K562 (cell line): ENCODE data around the gene TUT4. TPM values are rescaled to one million over a fixed set of nuclear protein-coding genes. Genes with fewer than 3 reads are reported as not detected.
A peak's percentile ranks its signal among the peaks of the same experiment; 100 is the strongest.

Source experiments
- BHLHE40 ChIP-seq: IDR thresholded peaks from 2 replicates; pipeline ENCODE4 v1.6.1; 2011; ENCODE audit warnings: low read length, improper control_type of control experiment
- BRCA1 ChIP-seq, 2 experiments: fragments of 450-650 bp in 1 of 2; sonication (generic) in 1 of 2; formaldehyde crosslinking in 1 of 2; IDR thresholded peaks; 2 replicates each; pipeline versions ENCODE4 v1.5.0 to v1.6.1; 2017 to 2020; ENCODE audit warnings: mild to moderate bottlenecking in 1 of 2, missing genetic modification reagents in 1 of 2
- DIDO1 ChIP-seq: fragments of 450-650 bp; IDR thresholded peaks from 2 replicates; pipeline ENCODE4 v1.6.1; 2016; ENCODE audit warnings: low read depth, missing biosample characterization, missing genetic modification characterization
- GATAD2B ChIP-seq: fragments of 450-650 bp; IDR thresholded peaks from 2 replicates; pipeline ENCODE4 v1.6.1; 2017; ENCODE audit warnings: mild to moderate bottlenecking, borderline replicate concordance
- KDM4B ChIP-seq, 2 experiments: fragments of 450-650 bp in 1 of 2; sonication (generic) in 1 of 2; IDR thresholded peaks; 2 replicates each; pipeline ENCODE4 v1.6.1; 2016 to 2017; ENCODE audit warnings: borderline replicate concordance in 2 of 2, antibody characterized with exemption in 1 of 2, low read depth in 1 of 2, mild to moderate bottlenecking in 1 of 2
- MITF ChIP-seq: IDR thresholded peaks from 2 replicates; pipeline ENCODE4 v1.6.1; 2014; ENCODE audit warnings: antibody characterized with exemption
- MYC ChIP-seq, 2 experiments: fragments of 250-450 bp in 1 of 2; sonication (Bioruptor Pico) in 1 of 2; IDR thresholded peaks; 2 replicates each; pipeline versions ENCODE4 v1.5.1 to v1.6.1; 2012 to 2021; ENCODE audit warnings: low read depth in 2 of 2, borderline replicate concordance in 1 of 2, improper control_type of control experiment in 1 of 2, low read length in 1 of 2, mild to moderate bottlenecking in 1 of 2, moderate library complexity in 1 of 2
- NCOR1 ChIP-seq: fragments of 450-650 bp; IDR thresholded peaks from 2 replicates; pipeline ENCODE4 v1.6.1; 2016; ENCODE audit warnings: mild to moderate bottlenecking, moderate library complexity
- PTBP1 ChIP-seq: fragments of 200-400 bp; formaldehyde crosslinking; IDR thresholded peaks from 2 replicates; pipeline ENCODE4 v1.6.1; 2017; ENCODE audit warnings: low read depth, low read length
- SIRT6 ChIP-seq: IDR thresholded peaks from one replicate; pipeline ENCODE4 v1.6.1; 2012; ENCODE audit warnings: low read depth, mild to moderate bottlenecking, control low read depth, inconsistent platforms, low read length, moderate library complexity
- ZBED1 ChIP-seq: IDR thresholded peaks from 2 replicates; pipeline ENCODE4 v1.6.1; 2014
- ZNF197 ChIP-seq: fragments of 200-800 bp; sonication (Bioruptor generic); IDR thresholded peaks from 2 replicates; pipeline ENCODE4 v1.6.1; 2016; ENCODE audit warnings: low read depth, missing genetic modification characterization, missing compliant biosample characterization
- ZNF507 ChIP-seq: conservative IDR thresholded peaks from 2 replicates; pipeline ENCODE4 v1.6.1; 2017; ENCODE audit warnings: missing genetic modification characterization, missing compliant biosample characterization
- ZNF830 ChIP-seq: fragments of 250-450 bp; sonication (Bioruptor Pico); IDR thresholded peaks from 2 replicates; pipeline ENCODE4 v1.5.0; 2021; ENCODE audit warnings: mild to moderate bottlenecking
- polyA plus RNA-seq, 8 experiments: library from polyadenylated mRNA; depleted of rRNA in 4 of 8; stranded (reverse) in 5 of 8; unstranded in 3 of 8; fragments of >200 nt; fragmentation: Nextera tagmentation in 2 of 8; fragmentation: Illumina TruSeq in 1 of 8; extraction: Ambion mirVana in 2 of 8; extraction: Trizol in 1 of 8; gene quantifications; 2 replicates each; pipeline versions ENCODE4 v1.2.1 to v1.2.3, GENCODE V29; 2011 to 2014; ENCODE audit warnings: inconsistent platforms in 1 of 8, missing spikeins in 1 of 8
- total RNA-seq, 7 experiments: library from RNA; depleted of rRNA in 6 of 7; stranded (reverse); fragments of >200 nt in 6 of 7; fragmentation: Illumina TruSeq in 2 of 7; extraction: Trizol in 2 of 7; gene quantifications; 2 replicates each; pipeline versions ENCODE4 v1.2.1 to v1.2.3, GENCODE V29; 2011 to 2021; ENCODE audit warnings: low replicate concordance in 1 of 7
- TF ChIP-seq, protein P1 (sequence below): sonication (generic); formaldehyde crosslinking; IDR thresholded peaks from 2 replicates; pipeline ENCODE4 v1.8.0; 2022; ENCODE audit warnings: mild to moderate bottlenecking, low read depth, missing genetic modification reagents
- TF ChIP-seq, protein P2 (sequence below): sonication (generic); formaldehyde crosslinking; IDR thresholded peaks from 2 replicates; pipeline ENCODE4 v1.9.0; 2022; ENCODE audit warnings: mild to moderate bottlenecking, missing genetic modification reagents
- TF ChIP-seq, protein P3 (sequence below): fragments of 450-650 bp; IDR thresholded peaks from 2 replicates; pipeline ENCODE4 v1.6.1; 2017; ENCODE audit warnings: antibody characterized with exemption
- TF ChIP-seq, protein P4 (sequence below): sonication (generic); formaldehyde crosslinking; IDR thresholded peaks from 2 replicates; pipeline ENCODE4 v1.8.0; 2022; ENCODE audit warnings: mild to moderate bottlenecking, missing genetic modification reagents
- TF ChIP-seq, protein P5 (sequence below): fragments of 450-650 bp; formaldehyde crosslinking; IDR thresholded peaks from 2 replicates; pipeline ENCODE4 v1.4.0; 2022; ENCODE audit warnings: missing genetic modification characterization

TUT4 gene
- total and polyA plus RNA-seq, 9 of the 15 experiments (the other 6 are each of a cell fraction or from before 2014, with no cell fraction given): 15.8 to 53.5 (median 36.7) TPM

DNA sequence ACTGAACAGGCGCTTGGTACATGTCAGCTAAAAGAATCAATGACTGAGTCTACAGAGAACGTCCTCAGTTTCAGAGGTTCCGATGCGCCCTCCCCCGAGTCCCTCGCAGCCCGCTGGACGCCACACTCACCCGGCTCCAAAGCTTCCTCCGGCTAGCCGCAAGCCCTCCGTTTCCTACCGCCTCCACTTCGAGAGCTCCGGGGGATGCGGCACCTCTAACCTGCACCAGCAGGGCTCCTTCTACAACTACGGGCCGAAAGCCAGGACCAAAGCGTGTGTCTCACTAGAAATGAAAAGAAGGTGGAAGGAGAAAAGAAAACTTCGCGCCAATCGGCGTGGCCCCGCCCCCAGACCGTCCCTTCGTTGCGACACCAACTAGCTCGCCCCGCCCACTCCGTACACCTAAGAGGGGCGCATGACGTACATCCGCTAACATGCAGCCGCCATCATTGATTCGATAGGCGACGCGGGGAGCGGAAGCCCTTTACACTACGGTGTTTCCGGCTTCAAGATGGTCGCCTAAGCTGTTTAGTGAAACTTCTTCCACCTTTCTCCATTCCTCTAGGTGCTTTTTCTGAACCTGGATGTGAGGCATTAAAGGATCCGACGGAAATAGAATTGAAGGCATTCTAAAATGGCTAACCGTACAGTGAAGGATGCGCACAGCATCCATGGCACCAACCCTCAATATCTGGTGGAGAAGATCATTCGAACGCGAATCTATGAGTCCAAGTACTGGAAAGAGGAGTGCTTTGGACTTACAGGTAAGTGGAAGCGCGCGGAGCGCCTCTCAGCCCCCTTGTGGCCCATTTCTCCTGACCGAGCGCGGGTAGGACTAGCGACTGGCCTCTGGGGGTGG, 148.5 kb downstream of the TUT4 start, which contains the start of the genes ORC1 and PRPF38A (continued):
- TF ChIP-seq, protein P1, sequence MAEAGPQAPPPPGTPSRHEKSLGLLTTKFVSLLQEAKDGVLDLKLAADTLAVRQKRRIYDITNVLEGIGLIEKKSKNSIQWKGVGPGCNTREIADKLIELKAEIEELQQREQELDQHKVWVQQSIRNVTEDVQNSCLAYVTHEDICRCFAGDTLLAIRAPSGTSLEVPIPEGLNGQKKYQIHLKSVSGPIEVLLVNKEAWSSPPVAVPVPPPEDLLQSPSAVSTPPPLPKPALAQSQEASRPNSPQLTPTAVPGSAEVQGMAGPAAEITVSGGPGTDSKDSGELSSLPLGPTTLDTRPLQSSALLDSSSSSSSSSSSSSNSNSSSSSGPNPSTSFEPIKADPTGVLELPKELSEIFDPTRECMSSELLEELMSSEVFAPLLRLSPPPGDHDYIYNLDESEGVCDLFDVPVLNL (CRISPR knock-in tag): peak; percentile 83; the same call in 1 of the 2 replicates
- no peak for TF ChIP-seq BRCA1 (IDR thresholded peaks at IDR 0.05)
- no peak for TF ChIP-seq BRCA1 (CRISPR knock-in tag; IDR thresholded peaks at IDR 0.05)
- TF ChIP-seq DIDO1: peak; percentile 75; the same call in 1 of the 2 replicates
- no peak for TF ChIP-seq BHLHE40
- TF ChIP-seq, protein P2, sequence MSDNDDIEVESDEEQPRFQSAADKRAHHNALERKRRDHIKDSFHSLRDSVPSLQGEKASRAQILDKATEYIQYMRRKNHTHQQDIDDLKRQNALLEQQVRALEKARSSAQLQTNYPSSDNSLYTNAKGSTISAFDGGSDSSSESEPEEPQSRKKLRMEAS (CRISPR knock-in tag): peak; percentile 53
- TF ChIP-seq, protein P3, sequence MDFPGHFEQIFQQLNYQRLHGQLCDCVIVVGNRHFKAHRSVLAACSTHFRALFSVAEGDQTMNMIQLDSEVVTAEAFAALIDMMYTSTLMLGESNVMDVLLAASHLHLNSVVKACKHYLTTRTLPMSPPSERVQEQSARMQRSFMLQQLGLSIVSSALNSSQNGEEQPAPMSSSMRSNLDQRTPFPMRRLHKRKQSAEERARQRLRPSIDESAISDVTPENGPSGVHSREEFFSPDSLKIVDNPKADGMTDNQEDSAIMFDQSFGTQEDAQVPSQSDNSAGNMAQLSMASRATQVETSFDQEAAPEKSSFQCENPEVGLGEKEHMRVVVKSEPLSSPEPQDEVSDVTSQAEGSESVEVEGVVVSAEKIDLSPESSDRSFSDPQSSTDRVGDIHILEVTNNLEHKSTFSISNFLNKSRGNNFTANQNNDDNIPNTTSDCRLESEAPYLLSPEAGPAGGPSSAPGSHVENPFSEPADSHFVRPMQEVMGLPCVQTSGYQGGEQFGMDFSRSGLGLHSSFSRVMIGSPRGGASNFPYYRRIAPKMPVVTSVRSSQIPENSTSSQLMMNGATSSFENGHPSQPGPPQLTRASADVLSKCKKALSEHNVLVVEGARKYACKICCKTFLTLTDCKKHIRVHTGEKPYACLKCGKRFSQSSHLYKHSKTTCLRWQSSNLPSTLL: no peak
- TF ChIP-seq, protein P4, sequence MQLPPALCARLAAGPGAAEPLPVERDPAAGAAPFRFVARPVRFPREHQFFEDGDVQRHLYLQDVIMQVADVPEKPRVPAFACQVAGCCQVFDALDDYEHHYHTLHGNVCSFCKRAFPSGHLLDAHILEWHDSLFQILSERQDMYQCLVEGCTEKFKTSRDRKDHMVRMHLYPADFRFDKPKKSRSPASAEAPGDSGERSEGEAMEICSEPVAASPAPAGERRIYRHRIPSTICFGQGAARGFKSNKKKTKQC (CRISPR knock-in tag): peak; percentile 93
- peak; percentile 74; the same call in 1 of the 2 replicates for TF ChIP-seq MYC (IDR thresholded peaks at IDR 0.05; ENCODE audit: low read depth, low read length)
- TF ChIP-seq MYC (CRISPR knock-in tag; IDR thresholded peaks at IDR 0.05; ENCODE audit: borderline replicate concordance, low read depth): no peak; the same call in none of the 2 replicates
- TF ChIP-seq GATAD2B: no peak
- TF ChIP-seq NCOR1: peak; percentile 44
- TF ChIP-seq ZNF507 (tag): no peak
- TF ChIP-seq ZNF197: no peak
- TF ChIP-seq MITF: no peak
- TF ChIP-seq PTBP1: no peak
- 0 out of 2 replicates have a peak, but pooled peaks have one; percentile 4 for TF ChIP-seq ZNF830 (CRISPR knock-in tag)
- peak in 1 of 2 experiments; percentile 89; a peak in 2 of 4 replicates for TF ChIP-seq KDM4B (IDR thresholded peaks at IDR 0.05; ENCODE audit: borderline replicate concordance in 2 of 2, low read depth in 1 of 2)
- TF ChIP-seq SIRT6: no peak
- TF ChIP-seq ZBED1: no peak; the same call in 1 of the 2 replicates
- TF ChIP-seq, protein P5, sequence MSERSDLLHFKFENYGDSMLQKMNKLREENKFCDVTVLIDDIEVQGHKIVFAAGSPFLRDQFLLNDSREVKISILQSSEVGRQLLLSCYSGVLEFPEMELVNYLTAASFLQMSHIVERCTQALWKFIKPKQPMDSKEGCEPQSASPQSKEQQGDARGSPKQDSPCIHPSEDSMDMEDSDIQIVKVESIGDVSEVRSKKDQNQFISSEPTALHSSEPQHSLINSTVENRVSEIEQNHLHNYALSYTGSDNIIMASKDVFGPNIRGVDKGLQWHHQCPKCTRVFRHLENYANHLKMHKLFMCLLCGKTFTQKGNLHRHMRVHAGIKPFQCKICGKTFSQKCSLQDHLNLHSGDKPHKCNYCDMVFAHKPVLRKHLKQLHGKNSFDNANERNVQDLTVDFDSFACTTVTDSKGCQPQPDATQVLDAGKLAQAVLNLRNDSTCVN: no peak
